H1 (cell line): Measurements from ENCODE around the gene CYSLTR1. TPM values are rescaled to one million over a fixed set of nuclear protein-coding genes. Genes with fewer than 3 reads are reported as not detected.

Experiments
- CTCF ChIA-PET: fragments of 300-600 bp; sonication (Branson Sonifier 250); formaldehyde crosslinking; loops from one replicate; lab custom pipeline; 2021; ENCODE audit not compliant: partially characterized antibody; lab: Charles Lee
- POLR2A ChIA-PET: fragments of 300-600 bp; sonication (Branson Sonifier 250); formaldehyde crosslinking; loops from one replicate; lab custom pipeline; 2021; ENCODE audit warnings: inconsistent platforms; ENCODE audit not compliant: partially characterized antibody; lab: Charles Lee
- DNase-seq, 2 experiments: peaks; one replicate each; pipeline versions ENCODE4 v3.0.0 to v3.0.0-alpha.2; 2010 to 2022; ENCODE audit warnings: low spot score in 2 of 2, low read depth in 1 of 2, mixed read lengths in 1 of 2
- FAIRE-seq: peaks from 2 replicates; lab custom pipeline; 2011; peaks lifted over from hg19 to GRCh38; lab: Jason Lieb, UNC
- H2AFZ ChIP-seq: 2 replicates; pipeline ENCODE4 v1.8.1; 2012; ENCODE audit warnings: low read length, inconsistent platforms
- H2AK5ac ChIP-seq: 2 replicates; pipeline ENCODE4 v1.6.1; 2013; ENCODE audit warnings: low read depth, low read length
- H2BK120ac ChIP-seq: replicated peaks from 2 replicates; pipeline ENCODE3; 2013; ENCODE audit warnings: low read depth, low read length, inconsistent platforms
- H2BK12ac ChIP-seq: 2 replicates; pipeline ENCODE4 v1.6.1; 2013; ENCODE audit warnings: low read depth, low read length
- H2BK15ac ChIP-seq: 2 replicates; pipeline ENCODE4 v1.6.1; 2013; ENCODE audit warnings: low read length
- H2BK20ac ChIP-seq: 2 replicates; pipeline ENCODE4 v1.6.1; 2013; ENCODE audit warnings: low read length
- H2BK5ac ChIP-seq: 2 replicates; pipeline ENCODE4 v1.6.1; 2013; ENCODE audit warnings: low read depth, low read length
- H3K14ac ChIP-seq: 2 replicates; pipeline ENCODE4 v1.6.1; 2013; ENCODE audit warnings: inconsistent platforms; ENCODE audit not compliant: insufficient read length
- H3K18ac ChIP-seq: 2 replicates; pipeline ENCODE4 v1.6.1; 2013; ENCODE audit warnings: low read length; ENCODE audit errors: extremely low read depth
- H3K23ac ChIP-seq: 2 replicates; pipeline ENCODE4 v1.6.1; 2013; ENCODE audit warnings: inconsistent platforms; ENCODE audit not compliant: insufficient read length
- H3K23me2 ChIP-seq: 2 replicates; pipeline ENCODE4 v1.6.1; 2013; ENCODE audit warnings: low read depth, low read length
- H3K27ac ChIP-seq: 2 replicates; pipeline ENCODE4 v1.6.1; 2011; ENCODE audit warnings: low read depth, low read length, inconsistent platforms
- H3K27me3 ChIP-seq, 4 experiments: replicated peaks in 1 of 4; 1 replicate in 1 of 4; 2 replicates in 3 of 4; pipeline versions ENCODE4 v1.6.1 to v1.8.1; 2011 to 2013; ENCODE audit warnings: low read length in 3 of 4, mild to moderate bottlenecking in 3 of 4, inconsistent platforms in 2 of 4, mixed read lengths in 2 of 4, moderate library complexity in 1 of 4; ENCODE audit not compliant: control insufficient read depth in 3 of 4, insufficient read depth in 3 of 4; ENCODE audit errors: extremely low read depth in 1 of 4
- H3K36me3 ChIP-seq, 4 experiments: 2 replicates each; pipeline versions ENCODE4 v1.6.1 to v1.8.1; 2011 to 2013; ENCODE audit warnings: mild to moderate bottlenecking in 4 of 4, low read length in 3 of 4, moderate library complexity in 2 of 4, control low read depth in 1 of 4, inconsistent platforms in 1 of 4; ENCODE audit not compliant: insufficient read depth in 4 of 4, control insufficient read depth in 2 of 4
- H3K4ac ChIP-seq: replicated peaks from 2 replicates; pipeline ENCODE3; 2013; ENCODE audit warnings: low read length, low read depth, mixed read lengths, inconsistent platforms; ENCODE audit not compliant: insufficient read length
- H3K4me1 ChIP-seq, 4 experiments: replicated peaks in 1 of 4; 1 replicate in 1 of 4; 2 replicates in 3 of 4; pipeline versions ENCODE4 v1.6.1 to v1.8.1; 2011 to 2013; ENCODE audit warnings: low read length in 3 of 4, inconsistent platforms in 2 of 4, mixed read lengths in 1 of 4; ENCODE audit not compliant: insufficient read depth in 4 of 4, control insufficient read depth in 3 of 4
- H3K4me2 ChIP-seq, 2 experiments: 2 replicates each; pipeline versions ENCODE4 v1.6.1 to v1.8.1; 2011 to 2013; ENCODE audit warnings: low read depth in 2 of 2, low read length in 2 of 2, control low read depth in 1 of 2, inconsistent platforms in 1 of 2, mild to moderate bottlenecking in 1 of 2; ENCODE audit not compliant: insufficient read depth in 1 of 2
- H3K4me3 ChIP-seq, 4 experiments: fragments of 200-600, 300-600 bp in 1 of 4; sonication (generic), shearing (Covaris generic), sonication (Bioruptor Twin) in 1 of 4; 2 replicates each; pipeline versions ENCODE4 v1.5.1 to v1.8.1; 2011 to 2016; ENCODE audit warnings: low read length in 4 of 4, low read depth in 3 of 4, control low read depth in 2 of 4, inconsistent platforms in 2 of 4, mild to moderate bottlenecking in 2 of 4, mixed read lengths in 1 of 4, moderate library complexity in 1 of 4; ENCODE audit not compliant: insufficient read depth in 2 of 4; ENCODE audit errors: extremely low read depth in 1 of 4
- H3K56ac ChIP-seq: replicated peaks from 2 replicates; pipeline ENCODE3; 2013; ENCODE audit warnings: low read depth, mild to moderate bottlenecking, mixed read lengths, low read length, inconsistent platforms; ENCODE audit not compliant: insufficient read length
- H3K79me1 ChIP-seq: 2 replicates; pipeline ENCODE4 v1.6.1; 2013; ENCODE audit warnings: low read depth, low read length, control low read depth
- H3K79me2 ChIP-seq, 2 experiments: 2 replicates each; pipeline versions ENCODE4 v1.6.1 to v1.8.1; 2012 to 2013; ENCODE audit warnings: low read length in 2 of 2, mild to moderate bottlenecking in 2 of 2, inconsistent platforms in 1 of 2; ENCODE audit not compliant: insufficient read depth in 2 of 2, control insufficient read depth in 1 of 2
- H3K9ac ChIP-seq, 4 experiments: replicated peaks in 1 of 4; 1 replicate in 1 of 4; 2 replicates in 3 of 4; pipeline versions ENCODE4 v1.6.1 to v1.8.1; 2011 to 2013; ENCODE audit warnings: low read depth in 3 of 4, low read length in 3 of 4, control low read depth in 2 of 4, mild to moderate bottlenecking in 2 of 4, moderate library complexity in 2 of 4, inconsistent platforms in 1 of 4; ENCODE audit errors: extremely low read depth in 1 of 4
- H3K9me3 ChIP-seq, 2 experiments: 2 replicates each; pipeline versions ENCODE4 v1.6.1 to v1.8.1; 2012 to 2013; ENCODE audit warnings: mild to moderate bottlenecking in 2 of 2, moderate library complexity in 2 of 2, control low read depth in 1 of 2, inconsistent platforms in 1 of 2, low read depth in 1 of 2, low read length in 1 of 2, mixed read lengths in 1 of 2; ENCODE audit not compliant: insufficient read depth in 2 of 2
- H4K20me1 ChIP-seq, 2 experiments: replicated peaks in 1 of 2; 2 replicates each; pipeline versions ENCODE3 to v1.8.1; 2011 to 2013; ENCODE audit warnings: inconsistent platforms in 2 of 2, low read length in 2 of 2, mild to moderate bottlenecking in 1 of 2; ENCODE audit not compliant: insufficient read depth in 2 of 2, control insufficient read depth in 1 of 2
- H4K5ac ChIP-seq: 2 replicates; pipeline ENCODE4 v1.6.1; 2013; ENCODE audit warnings: low read length, low read depth, mixed read lengths, inconsistent platforms; ENCODE audit not compliant: insufficient read length
- H4K8ac ChIP-seq: 2 replicates; pipeline ENCODE4 v1.8.0; 2013; ENCODE audit warnings: mild to moderate bottlenecking, moderate library complexity, low read length, inconsistent platforms; ENCODE audit not compliant: insufficient read depth; ENCODE audit errors: extremely low read depth
- H4K91ac ChIP-seq: replicated peaks from 2 replicates; pipeline ENCODE3; 2013; ENCODE audit warnings: low read length, mixed read lengths, inconsistent platforms; ENCODE audit not compliant: insufficient read length
- ASH2L ChIP-seq: fragments of 200-600, 300-600 bp; sonication (generic); IDR thresholded peaks from one replicate; pipeline ENCODE4 v1.7.1; 2017; ENCODE audit warnings: low read length
- BACH1 ChIP-seq: IDR thresholded peaks from 2 replicates; pipeline ENCODE4 v1.6.1; 2012; ENCODE audit warnings: low read length, improper control_type of control experiment
- CBX5 ChIP-seq: fragments of 300-800, 300-1000 bp; sonication (generic); IDR thresholded peaks from 2 replicates; pipeline ENCODE4 v1.7.1; 2016; ENCODE audit warnings: antibody characterized with exemption, low read length, low read depth
- CEBPB ChIP-seq: IDR thresholded peaks from 2 replicates; pipeline ENCODE4 v1.6.1; 2012; ENCODE audit warnings: low read depth, low read length
- POLR2AphosphoS5 ChIP-seq: IDR thresholded peaks from 2 replicates; pipeline ENCODE4 v1.6.1; 2011; ENCODE audit warnings: low read depth, low read length
- RAD21 ChIP-seq, 2 experiments: IDR thresholded peaks in 1 of 2; conservative IDR thresholded peaks in 1 of 2; 2 replicates each; pipeline ENCODE4 v1.6.1; 2011; ENCODE audit warnings: low read depth in 2 of 2, low read length in 2 of 2, improper control_type of control experiment in 1 of 2, inconsistent platforms in 1 of 2, mild to moderate bottlenecking in 1 of 2, moderate library complexity in 1 of 2
- SIX5 ChIP-seq: IDR thresholded peaks from 2 replicates; pipeline ENCODE4 v1.6.1; 2011; ENCODE audit warnings: mild to moderate bottlenecking, low read depth, low read length
- SP2 ChIP-seq: IDR thresholded peaks from 2 replicates; pipeline ENCODE4 v1.6.1; 2012; ENCODE audit warnings: mild to moderate bottlenecking, low read length, inconsistent platforms
- SUZ12 ChIP-seq: fragments of 200-600 bp; sonication (generic); IDR thresholded peaks from 2 replicates; pipeline ENCODE4 v1.6.1; 2012; ENCODE audit warnings: mild to moderate bottlenecking, inconsistent platforms, low read length, moderate library complexity, mixed read lengths
- TCF12 ChIP-seq: IDR thresholded peaks from 2 replicates; pipeline ENCODE4 v1.6.1; 2011; ENCODE audit warnings: low read depth, mild to moderate bottlenecking, low read length
- TEAD4 ChIP-seq: IDR thresholded peaks from 2 replicates; pipeline ENCODE4 v1.6.1; 2012; ENCODE audit warnings: low read depth, low read length, inconsistent platforms, mixed read lengths
- polyA plus RNA-seq, 7 experiments: library from polyadenylated mRNA; depleted of rRNA in 3 of 7; stranded (reverse) in 5 of 7; unstranded in 2 of 7; fragments of >200 nt in 5 of 7; fragments of 200-250 nt in 2 of 7; gene quantifications; 1 replicate in 5 of 7; 2 replicates in 1 of 7; 4 replicates in 1 of 7; pipeline versions ENCODE4 v1.2.1 to v1.2.3, GENCODE V29; 2011 to 2013; ENCODE audit warnings: missing spikeins in 2 of 7, mixed read lengths in 2 of 7
- total RNA-seq: library from RNA; stranded (reverse); fragmentation: NEBNext Ultra II Directional; extraction: Animal tissue kit (Norgen Biotek cat#: 25700); gene quantifications from 2 replicates; pipeline ENCODE4 v1.2.1, GENCODE V29; 2021
- TF ChIP-seq, protein P1 (sequence below), 3 experiments: IDR thresholded peaks; 1 replicate in 2 of 3; 2 replicates in 1 of 3; pipeline versions ENCODE4 v1.5.1 to v1.6.1; 2011; ENCODE audit warnings: low read length in 3 of 3, mild to moderate bottlenecking in 3 of 3, inconsistent platforms in 2 of 3, low read depth in 1 of 3, moderate library complexity in 1 of 3; ENCODE audit not compliant: insufficient read depth in 1 of 3; ENCODE audit errors: control extremely low read depth in 1 of 3
- TF ChIP-seq, protein P2 (sequence below): IDR thresholded peaks from 2 replicates; pipeline ENCODE4 v1.6.1; 2011; ENCODE audit warnings: low read depth, mild to moderate bottlenecking, low read length; ENCODE audit not compliant: insufficient read depth

The CYSLTR1 gene
- total and polyA plus RNA-seq, 2 of the 8 experiments (the other 6 are each of a cell fraction or from before 2014, with no cell fraction given) = 0.09 TPM

GRCh38 chrX:78307665-78308064, 19.7 kb downstream of the CYSLTR1 start:
- no peaks in the 10 kb centered on the region for H3K79me2 ChIP-seq
- H4K8ac ChIP-seq = no peak overlapping the region
- H3K79me1 ChIP-seq = no peaks in the 10 kb centered on the region
- H3K23me2 ChIP-seq = no peaks in the 10 kb centered on the region
- H3K27me3 ChIP-seq = no peaks in the 10 kb centered on the region
- H3K56ac ChIP-seq = no peak overlapping the region
- no peak overlapping the region for H3K4ac ChIP-seq
- H4K20me1 ChIP-seq = no peaks in the 10 kb centered on the region
- no peaks in the 10 kb centered on the region for H3K36me3 ChIP-seq
- H3K9me3 ChIP-seq = no peaks in the 10 kb centered on the region
- no peak overlapping the region for H3K9ac ChIP-seq
- H3K23ac ChIP-seq = no peak overlapping the region
- no peak overlapping the region for H2BK12ac ChIP-seq
- DNase-seq = no peak
- H3K4me2 ChIP-seq = no peak overlapping the region
- FAIRE-seq = peak; percentile 58
- H4K91ac ChIP-seq = no peak overlapping the region
- H3K27ac ChIP-seq = no peak overlapping the region
- no peak overlapping the region for H2BK20ac ChIP-seq
- H3K14ac ChIP-seq = no peak overlapping the region
- no peak overlapping the region for H2BK120ac ChIP-seq
- ChIA-PET POLR2A (no interaction called here), CTCF (no interaction called here)
- no peak overlapping the region for H2AFZ ChIP-seq
- no peak for TF ChIP-seq POLR2AphosphoS5
- TF ChIP-seq SUZ12 = no peak
- TF ChIP-seq ASH2L = no peak
- TF ChIP-seq, protein P1, sequence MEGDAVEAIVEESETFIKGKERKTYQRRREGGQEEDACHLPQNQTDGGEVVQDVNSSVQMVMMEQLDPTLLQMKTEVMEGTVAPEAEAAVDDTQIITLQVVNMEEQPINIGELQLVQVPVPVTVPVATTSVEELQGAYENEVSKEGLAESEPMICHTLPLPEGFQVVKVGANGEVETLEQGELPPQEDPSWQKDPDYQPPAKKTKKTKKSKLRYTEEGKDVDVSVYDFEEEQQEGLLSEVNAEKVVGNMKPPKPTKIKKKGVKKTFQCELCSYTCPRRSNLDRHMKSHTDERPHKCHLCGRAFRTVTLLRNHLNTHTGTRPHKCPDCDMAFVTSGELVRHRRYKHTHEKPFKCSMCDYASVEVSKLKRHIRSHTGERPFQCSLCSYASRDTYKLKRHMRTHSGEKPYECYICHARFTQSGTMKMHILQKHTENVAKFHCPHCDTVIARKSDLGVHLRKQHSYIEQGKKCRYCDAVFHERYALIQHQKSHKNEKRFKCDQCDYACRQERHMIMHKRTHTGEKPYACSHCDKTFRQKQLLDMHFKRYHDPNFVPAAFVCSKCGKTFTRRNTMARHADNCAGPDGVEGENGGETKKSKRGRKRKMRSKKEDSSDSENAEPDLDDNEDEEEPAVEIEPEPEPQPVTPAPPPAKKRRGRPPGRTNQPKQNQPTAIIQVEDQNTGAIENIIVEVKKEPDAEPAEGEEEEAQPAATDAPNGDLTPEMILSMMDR (IDR thresholded peaks at IDR 0.05; ENCODE audit: control extremely low read depth in 1 of 3, insufficient read depth in 1 of 3, low read depth in 1 of 3, low read length in 3 of 3) = no peak
- TF ChIP-seq SP2 = no peak
- no peak for TF ChIP-seq SIX5
- TF ChIP-seq CEBPB = no peak
- no peak for TF ChIP-seq TEAD4
- no peak for TF ChIP-seq BACH1
- TF ChIP-seq CBX5 = no peak
- TF ChIP-seq, protein P2, sequence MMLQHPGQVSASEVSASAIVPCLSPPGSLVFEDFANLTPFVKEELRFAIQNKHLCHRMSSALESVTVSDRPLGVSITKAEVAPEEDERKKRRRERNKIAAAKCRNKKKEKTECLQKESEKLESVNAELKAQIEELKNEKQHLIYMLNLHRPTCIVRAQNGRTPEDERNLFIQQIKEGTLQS = no peak
- TF ChIP-seq TCF12 = no peak
- TF ChIP-seq RAD21 (IDR thresholded peaks at IDR 0.05 in 1 of 2, conservative IDR thresholded peaks at IDR 0.05 in 1 of 2; ENCODE audit: low read depth in 2 of 2, low read length in 2 of 2) = no peak
- no peak overlapping the region for H2BK15ac ChIP-seq
- no peak overlapping the region for H2AK5ac ChIP-seq
- H3K4me3 ChIP-seq = no peak overlapping the region
- no peak overlapping the region for H2BK5ac ChIP-seq
- H3K4me1 ChIP-seq = no peaks in the 10 kb centered on the region
- H3K18ac ChIP-seq = no peak overlapping the region
- H4K5ac ChIP-seq = no peak overlapping the region
